ENCODE results near the gene UBA3.

DNA sequence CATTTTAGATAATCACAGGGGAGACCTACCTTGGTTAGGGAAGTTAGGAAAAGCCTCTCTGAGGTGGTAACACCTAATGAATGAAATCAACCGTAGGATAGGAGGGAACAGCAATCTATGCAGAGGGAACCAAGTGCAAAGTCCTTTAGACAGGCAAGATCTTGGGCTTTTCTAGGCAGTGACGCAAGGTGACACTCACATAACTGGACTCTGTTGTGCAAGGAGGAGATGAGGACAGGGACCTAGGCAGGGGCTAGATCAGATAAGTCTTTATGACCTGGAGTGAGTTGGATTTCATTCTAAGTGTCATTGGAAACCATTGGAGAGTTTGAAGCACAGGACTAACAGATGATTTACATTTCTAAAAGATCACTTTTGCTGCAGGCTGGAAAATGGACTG is 46.8 kb upstream of the UBA3 start:
- TF ChIP-seq, protein P1, sequence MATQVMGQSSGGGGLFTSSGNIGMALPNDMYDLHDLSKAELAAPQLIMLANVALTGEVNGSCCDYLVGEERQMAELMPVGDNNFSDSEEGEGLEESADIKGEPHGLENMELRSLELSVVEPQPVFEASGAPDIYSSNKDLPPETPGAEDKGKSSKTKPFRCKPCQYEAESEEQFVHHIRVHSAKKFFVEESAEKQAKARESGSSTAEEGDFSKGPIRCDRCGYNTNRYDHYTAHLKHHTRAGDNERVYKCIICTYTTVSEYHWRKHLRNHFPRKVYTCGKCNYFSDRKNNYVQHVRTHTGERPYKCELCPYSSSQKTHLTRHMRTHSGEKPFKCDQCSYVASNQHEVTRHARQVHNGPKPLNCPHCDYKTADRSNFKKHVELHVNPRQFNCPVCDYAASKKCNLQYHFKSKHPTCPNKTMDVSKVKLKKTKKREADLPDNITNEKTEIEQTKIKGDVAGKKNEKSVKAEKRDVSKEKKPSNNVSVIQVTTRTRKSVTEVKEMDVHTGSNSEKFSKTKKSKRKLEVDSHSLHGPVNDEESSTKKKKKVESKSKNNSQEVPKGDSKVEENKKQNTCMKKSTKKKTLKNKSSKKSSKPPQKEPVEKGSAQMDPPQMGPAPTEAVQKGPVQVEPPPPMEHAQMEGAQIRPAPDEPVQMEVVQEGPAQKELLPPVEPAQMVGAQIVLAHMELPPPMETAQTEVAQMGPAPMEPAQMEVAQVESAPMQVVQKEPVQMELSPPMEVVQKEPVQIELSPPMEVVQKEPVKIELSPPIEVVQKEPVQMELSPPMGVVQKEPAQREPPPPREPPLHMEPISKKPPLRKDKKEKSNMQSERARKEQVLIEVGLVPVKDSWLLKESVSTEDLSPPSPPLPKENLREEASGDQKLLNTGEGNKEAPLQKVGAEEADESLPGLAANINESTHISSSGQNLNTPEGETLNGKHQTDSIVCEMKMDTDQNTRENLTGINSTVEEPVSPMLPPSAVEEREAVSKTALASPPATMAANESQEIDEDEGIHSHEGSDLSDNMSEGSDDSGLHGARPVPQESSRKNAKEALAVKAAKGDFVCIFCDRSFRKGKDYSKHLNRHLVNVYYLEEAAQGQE (IDR thresholded peaks at IDR 0.05; ENCODE audit: insufficient read depth in 1 of 2, low read depth in 2 of 2, low read length in 2 of 2), result no peak
- TF ChIP-seq POLR2AphosphoS5 (IDR thresholded peaks at IDR 0.05; ENCODE audit: low read depth, low read length), result no peak
